Left cardiac atrium (tissue), 4 donors: ENCODE measurements around the gene STX8. TPM values are rescaled to one million over a fixed set of nuclear protein-coding genes. Genes with fewer than 3 reads are reported as not detected.
"Not testable (repeated sequence)": the region's sequence is repeated elsewhere in the genome, so short reads cannot be mapped to it uniquely, and the experiment has no call there.

Experiments used
- ATAC-seq, 2 donors: fragments of 200-7000 bp; cut with Tn5 transposase; one replicate each; pipeline ENCODE4 v1.9.1; 2020; ENCODE audit warnings: mild to moderate bottlenecking in 2 of 2, moderate library complexity in 2 of 2
- DNase-seq: peaks from one replicate; pipeline ENCODE4 v3.0.0-alpha.2; 2020
- intact Hi-C, 2 donors: fragments of 100-400 bp; cut with DNase I; formaldehyde crosslinking; loops; one replicate each; pipeline versions ENCODE4 v1.14.1 to v1.15.1; 2022 to 2023
- total RNA-seq, 2 donors: library from RNA; stranded (reverse); fragmentation: NEBNext Ultra II Directional; extraction: Animal tissue kit (Norgen Biotek cat#: 25700); gene quantifications; one replicate each; pipeline ENCODE4 v1.2.1, GENCODE V29; 2021
- donor health status: DM: no; HTN: yes; CAD: no.
- donor health status: DM: no; HTN: yes; CAD: no; lungs with severe emphysema.
- donor health status: DM: yes; HTN: yes; CAD: no.
- donor health status: Dilated cardiomyopathy.

Gene STX8
- total RNA-seq, 2 donors from 2014 or later: 57.0 to 58.4 TPM

GRCh38 chr17:9261081-9262012 is 314.3 kb downstream of the STX8 start:
- ATAC-seq (no peak), DNase-seq (no peak)
- intact Hi-C loops: no loop called here

GRCh38 chr17:9259419-9259818 is 316.2 kb downstream of the STX8 start:
- DNase-seq: peak; percentile 65
- intact Hi-C loops: no loop called here
- peak; percentile 64 to 70 for ATAC-seq

GRCh38 chr17:9258115-9259015 is 317.3 kb downstream of the STX8 start:
- intact Hi-C loops: no loop called here

GRCh38 chr17:9257630-9257965 is 318.0 kb downstream of the STX8 start:
- ATAC-seq, DNase-seq, intact Hi-C loops: not testable (repeated sequence)

More at GRCh38 chr17:9258115-9259015, 317.3 kb downstream of the STX8 start:
- DNase-seq: no peak
- no peak for ATAC-seq

- ATAC-seq: no peak
- intact Hi-C loops: no loop called here
- DNase-seq: no peak
Measured at GRCh38 chr17:9256751-9257629, 318.6 kb downstream of the STX8 start.

GRCh38 chr17:9256361-9256750 is 319.3 kb downstream of the STX8 start:
- no peak for DNase-seq
- intact Hi-C loops: no loop called here
- no peak for ATAC-seq

GRCh38 chr17:9255833-9256232 is 319.8 kb downstream of the STX8 start:
- DNase-seq: no peak
- intact Hi-C loops: no loop called here
- ATAC-seq: peak in 1 of 2 donors; percentile 48

GRCh38 chr17:9254841-9255240 is 320.8 kb downstream of the STX8 start:
- no peak for DNase-seq
- intact Hi-C loops: no loop called here
- no peak for ATAC-seq

- intact Hi-C loops: no loop called here
- no peak for DNase-seq
- ATAC-seq: peak in 1 of 2 donors; percentile 48
Measured at GRCh38 chr17:9253308-9253707, 322.3 kb downstream of the STX8 start.

- ATAC-seq: no peak
- intact Hi-C loops: no loop called here
- no peak for DNase-seq
Measured at GRCh38 chr17:9251273-9251672, 324.3 kb downstream of the STX8 start.

- ATAC-seq (no peak), DNase-seq (no peak)
- intact Hi-C loops: no loop called here
Measured at GRCh38 chr17:9249245-9249953, 326.2 kb downstream of the STX8 start.

GRCh38 chr17:9247401-9247938 is 328.1 kb downstream of the STX8 start:
- DNase-seq (no peak), ATAC-seq (no peak)

GRCh38 chr17:9244066-9245052 is 331.3 kb downstream of the STX8 start:
- ATAC-seq (no peak), DNase-seq (no peak)
- intact Hi-C loops: no loop called here

More at GRCh38 chr17:9247401-9247938, 328.1 kb downstream of the STX8 start:
- intact Hi-C loops: no loop called here

GRCh38 chr17:9242983-9243382 is 332.6 kb downstream of the STX8 start:
- DNase-seq (no peak), ATAC-seq (no peak)
- intact Hi-C loops: no loop called here

GRCh38 chr17:9242497-9242881 is 333.1 kb downstream of the STX8 start:
- intact Hi-C loops: no loop called here
- ATAC-seq: no peak
- peak; percentile 54 for DNase-seq

- DNase-seq (no peak), ATAC-seq (no peak)
- intact Hi-C loops: no loop called here
Measured at GRCh38 chr17:9241774-9242496, 333.7 kb downstream of the STX8 start.

- DNase-seq (peak; percentile 50), ATAC-seq (peak; percentile 23 to 60)
- intact Hi-C loops: no loop called here
Measured at GRCh38 chr17:9241371-9241712, 334.3 kb downstream of the STX8 start.
